ENCODE results near the gene KCNN4.

GRCh38 chr19:43760941-43761340 is 19.8 kb downstream of the KCNN4 start:
- TF ChIP-seq CTCF (IDR thresholded peaks at IDR 0.05) (no peak), ZFX (IDR thresholded peaks at IDR 0.05; ENCODE audit: borderline replicate concordance) (no peak)

Measured in 22Rv1 (cell line).